HG03064 (cell line): ENCODE results near the gene DDR1.

ENCODE experiments used
- ATAC-seq: cut with Tn5 transposase; IDR thresholded peaks from one replicate; pipeline ENCODE4 v1.9.1; 2021; ENCODE audit warnings: low read depth; ENCODE audit not compliant: unreplicated experiment

Gene DDR1

DNA sequence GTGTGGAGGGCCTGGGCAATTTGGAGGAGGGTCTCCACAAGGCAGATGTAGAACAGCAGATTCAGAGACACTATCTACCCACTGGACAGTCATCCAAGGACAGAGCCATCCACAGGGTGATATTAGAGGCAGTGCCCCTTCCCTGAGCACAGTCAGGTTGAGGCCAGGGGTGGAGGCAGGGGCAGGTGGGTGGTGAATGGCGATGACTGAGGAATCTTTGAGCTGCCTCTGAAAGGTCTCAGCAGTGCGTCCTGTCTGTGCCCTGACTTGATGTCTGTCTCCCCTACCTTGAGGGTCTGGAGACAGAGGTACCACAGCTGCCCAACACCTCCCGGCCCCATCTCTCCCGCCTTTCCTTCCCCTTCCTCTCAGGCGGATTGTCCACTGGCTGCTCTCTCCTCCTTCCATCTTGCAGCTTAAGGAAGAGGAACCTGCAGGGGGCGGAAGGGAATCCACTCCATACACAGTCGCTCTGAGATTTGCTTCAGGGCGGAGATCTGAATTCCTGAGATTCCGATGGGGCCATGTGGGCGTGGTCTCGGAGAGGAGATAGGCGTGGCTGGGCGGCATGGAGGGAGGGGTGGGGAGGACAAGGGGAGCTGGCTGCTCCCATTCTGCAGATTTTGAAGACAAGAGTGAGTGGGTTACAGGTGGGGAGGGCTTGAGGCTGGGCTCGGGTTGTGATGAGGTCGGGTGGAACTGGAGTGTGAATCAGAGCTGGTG is 58.2 kb downstream of the DDR1 start:
- ATAC-seq, result no peak

GRCh38 chr6:30944051-30944450 is 59.7 kb downstream of the DDR1 start:
- ATAC-seq, result no peak

DNA sequence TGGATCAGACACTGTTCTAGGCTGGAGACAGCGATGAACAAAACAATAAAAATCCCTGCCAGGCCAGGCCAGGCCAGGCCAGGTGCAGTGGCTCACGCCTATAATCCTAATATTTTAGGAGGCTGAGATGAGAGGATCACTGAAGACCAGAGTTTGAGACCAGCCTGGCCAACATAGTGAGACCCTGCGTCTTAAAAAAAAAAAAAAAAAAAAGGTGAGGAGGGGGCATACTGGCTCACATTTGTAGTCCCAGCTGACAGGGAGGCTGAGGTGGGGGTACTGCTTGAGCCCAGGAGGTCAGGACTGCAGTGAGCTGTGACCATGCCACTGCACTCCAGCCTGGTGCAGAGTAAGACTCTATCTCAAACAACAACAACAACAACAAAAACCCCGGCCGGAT is 61.0 kb downstream of the DDR1 start:
- no peak for ATAC-seq

DNA sequence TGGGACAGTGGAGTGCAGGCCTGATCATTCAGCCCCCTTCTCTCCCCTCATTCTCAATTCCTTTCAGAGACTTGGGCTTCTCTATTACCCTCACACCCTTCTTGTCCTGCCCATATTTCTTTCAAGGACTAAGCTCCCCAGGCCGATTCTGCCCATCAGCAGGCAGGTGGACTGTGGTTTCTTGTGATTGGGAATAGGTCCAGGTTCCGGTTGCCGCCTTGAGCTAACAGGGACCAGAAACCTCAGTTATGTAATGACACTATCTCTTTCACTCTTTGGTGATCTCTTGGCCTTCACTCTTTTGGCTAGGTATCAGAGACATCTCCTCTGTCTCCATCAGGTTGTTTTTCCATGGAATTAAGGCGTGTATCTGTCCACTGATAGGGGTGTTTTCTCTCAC is 62.9 kb downstream of the DDR1 start:
- ATAC-seq, result no peak

GRCh38 chr6:30948811-30949210 is 64.5 kb downstream of the DDR1 start:
- ATAC-seq, result no peak
